SKM-1 (cell line): ENCODE measurements around the gene SYT2.
"Not testable (repeated sequence)": the region's sequence is repeated elsewhere in the genome, so short reads cannot be mapped to it uniquely, and the experiment has no call there.

Experiments
- DNase-seq: peaks from one replicate; lab custom pipeline; 2025; ENCODE audit not compliant: unreplicated experiment; lab: John Stamatoyannopoulos, UW

Gene SYT2

DNA sequence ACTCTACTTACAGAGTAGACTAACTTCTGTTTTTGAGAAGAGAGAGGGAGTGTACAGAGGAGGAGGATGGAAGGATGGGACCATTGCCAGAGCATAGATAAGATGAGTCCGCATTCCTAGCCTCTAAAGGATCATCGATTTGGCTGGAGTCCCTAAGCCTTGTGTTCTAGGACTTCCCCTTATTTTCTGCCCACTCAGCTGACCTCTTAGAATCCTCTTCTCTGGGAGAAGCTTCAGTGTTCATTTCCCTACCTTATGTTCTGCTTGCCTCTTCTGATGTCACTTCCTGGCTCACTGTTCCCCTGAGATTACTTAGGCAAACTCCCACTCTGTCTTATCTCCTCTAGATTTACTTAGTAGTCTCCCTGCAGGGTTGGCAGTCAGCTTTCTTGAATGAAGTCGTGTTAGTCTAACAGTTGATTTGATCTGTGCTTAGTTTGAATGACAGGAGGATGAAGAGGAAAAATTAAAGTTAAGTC, 156.7 kb downstream of the SYT2 start:
- peak; percentile 42 for DNase-seq

DNA sequence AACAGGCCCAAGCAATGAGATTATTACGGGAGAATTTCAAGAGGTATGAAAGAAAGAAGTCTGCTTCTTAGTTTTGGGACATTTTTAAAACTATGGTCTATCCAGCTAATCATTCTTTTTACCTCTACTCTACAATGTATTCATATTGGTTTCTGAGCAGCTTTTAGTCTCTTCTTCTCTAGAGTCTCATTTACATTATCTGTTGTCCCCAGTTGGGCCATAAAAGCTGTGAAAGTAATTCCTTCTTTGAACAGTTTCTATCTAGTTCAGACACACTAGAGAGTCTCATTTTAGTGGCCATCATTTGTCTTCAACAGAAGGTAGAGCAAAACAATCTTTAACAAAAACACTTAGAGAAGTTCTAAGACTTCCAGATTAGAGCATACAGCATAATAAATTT, 157.2 kb downstream of the SYT2 start:
- DNase-seq = not testable (repeated sequence)

DNA sequence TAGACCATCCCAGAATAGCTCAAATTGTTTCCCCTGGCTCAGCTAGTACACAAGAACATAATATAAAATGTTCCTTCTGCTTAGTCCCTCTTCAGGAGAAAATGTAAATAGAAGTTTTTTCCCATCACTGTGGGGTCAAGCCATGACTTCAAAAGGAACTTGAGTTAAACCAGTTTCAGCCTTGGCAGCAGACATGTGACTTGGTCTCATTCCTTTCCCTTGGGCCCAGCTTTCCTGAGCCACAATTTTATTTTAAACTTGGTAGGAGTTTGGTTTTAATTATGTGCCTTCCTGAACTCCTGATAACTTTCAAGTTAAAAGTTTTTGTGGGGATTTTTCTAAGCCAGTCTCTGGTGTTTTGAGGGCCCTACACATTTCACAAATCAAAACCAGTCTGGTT, 157.6 kb downstream of the SYT2 start:
- DNase-seq = not testable (repeated sequence)

DNA sequence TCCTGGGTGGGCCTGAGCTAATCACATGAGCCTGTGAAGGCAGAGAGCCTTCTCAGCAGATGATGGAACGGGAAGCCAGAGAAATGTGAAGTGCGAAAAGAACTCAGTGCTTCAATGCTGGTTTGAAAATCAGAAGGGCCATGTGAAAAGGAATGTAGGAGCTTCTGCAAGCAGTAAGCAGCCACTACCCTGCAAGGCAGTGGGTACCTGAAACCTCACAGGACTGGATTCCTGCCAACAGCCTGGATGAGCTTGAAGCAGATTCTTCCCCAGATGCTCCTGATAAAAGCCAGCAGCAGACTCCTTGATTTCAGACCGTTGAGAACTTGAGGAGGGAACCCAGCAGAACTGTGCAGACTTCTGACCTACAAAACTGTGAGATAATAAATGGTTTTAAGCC, 158.6 kb downstream of the SYT2 start:
- DNase-seq = no peak

DNA sequence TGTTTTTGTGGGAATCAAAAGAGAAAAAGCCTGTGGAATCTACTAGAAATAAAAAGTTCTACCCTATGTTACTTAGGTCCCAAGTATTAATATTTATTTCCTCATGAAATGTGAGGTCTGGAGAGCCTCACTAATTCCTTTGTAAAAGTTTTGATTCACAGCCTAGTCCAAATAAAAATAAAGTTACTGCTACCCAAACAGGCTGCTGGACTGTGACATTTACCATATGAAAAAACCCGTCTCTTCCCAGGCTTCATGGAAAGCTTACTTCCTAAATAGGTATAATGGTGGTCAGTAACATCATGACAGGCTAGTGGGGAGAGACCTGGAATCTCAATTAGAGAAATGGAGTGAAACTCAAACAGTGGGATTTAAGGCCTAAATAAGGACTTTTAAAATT, 160.2 kb downstream of the SYT2 start:
- not testable (repeated sequence) for DNase-seq

DNA sequence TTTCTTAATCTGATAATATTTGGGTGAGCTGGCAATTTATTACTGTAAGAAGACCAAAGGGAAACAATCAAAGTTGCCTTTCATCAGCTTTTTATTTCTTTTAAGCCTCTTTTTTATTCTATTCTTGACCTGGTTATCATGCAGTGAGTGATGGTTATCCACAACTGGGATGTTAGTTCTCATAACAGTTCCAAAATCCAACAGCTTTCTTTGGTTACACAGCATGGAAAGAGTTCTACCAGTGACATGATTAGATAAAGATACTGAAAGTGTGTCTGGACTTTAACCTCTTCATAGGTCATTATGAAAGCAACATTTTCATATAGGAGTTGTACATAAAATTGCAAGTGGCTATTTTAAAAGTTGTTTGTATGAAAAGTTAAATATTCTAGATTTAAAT, 163.0 kb downstream of the SYT2 start:
- no peak for DNase-seq

DNA sequence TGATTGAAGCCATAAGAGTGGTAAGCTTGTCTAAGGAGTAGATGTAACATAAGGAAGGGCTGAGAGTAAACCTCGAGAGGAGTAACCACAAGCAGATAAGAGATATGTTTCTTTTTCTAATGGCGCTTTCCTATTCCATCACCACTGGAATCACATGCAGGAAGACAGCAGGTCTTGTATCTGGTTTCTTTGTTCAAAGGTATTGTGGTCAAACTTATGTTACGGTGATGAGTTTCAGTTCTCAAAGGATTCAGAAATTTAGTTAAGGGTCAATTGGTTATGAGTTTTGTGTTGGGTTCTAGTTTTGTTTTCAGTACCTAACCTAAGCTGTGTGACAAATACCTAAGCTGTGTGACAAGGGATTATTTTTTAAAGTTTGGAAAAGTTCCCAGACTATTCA, 163.5 kb downstream of the SYT2 start:
- not testable (repeated sequence) for DNase-seq

DNA sequence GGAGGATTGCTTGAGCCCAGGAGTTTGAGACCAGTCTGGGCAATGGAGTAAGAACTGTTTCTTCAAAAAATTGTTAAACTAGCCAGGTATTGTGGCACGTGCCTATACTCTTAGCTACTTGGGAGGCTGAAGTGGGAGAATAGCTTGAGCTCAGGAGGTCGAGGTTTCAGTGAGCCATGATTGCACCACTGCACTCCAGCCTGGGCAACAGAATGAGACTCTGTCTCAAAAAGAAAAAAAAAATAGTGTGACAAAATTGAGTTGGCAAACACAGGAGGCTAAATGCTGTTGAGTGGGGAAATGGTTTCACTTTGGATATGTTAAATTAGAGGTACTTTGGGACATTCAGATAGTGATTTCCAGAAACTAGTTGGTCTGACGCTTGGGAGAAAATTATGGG, 163.9 kb downstream of the SYT2 start:
- DNase-seq = not testable (repeated sequence)

DNA sequence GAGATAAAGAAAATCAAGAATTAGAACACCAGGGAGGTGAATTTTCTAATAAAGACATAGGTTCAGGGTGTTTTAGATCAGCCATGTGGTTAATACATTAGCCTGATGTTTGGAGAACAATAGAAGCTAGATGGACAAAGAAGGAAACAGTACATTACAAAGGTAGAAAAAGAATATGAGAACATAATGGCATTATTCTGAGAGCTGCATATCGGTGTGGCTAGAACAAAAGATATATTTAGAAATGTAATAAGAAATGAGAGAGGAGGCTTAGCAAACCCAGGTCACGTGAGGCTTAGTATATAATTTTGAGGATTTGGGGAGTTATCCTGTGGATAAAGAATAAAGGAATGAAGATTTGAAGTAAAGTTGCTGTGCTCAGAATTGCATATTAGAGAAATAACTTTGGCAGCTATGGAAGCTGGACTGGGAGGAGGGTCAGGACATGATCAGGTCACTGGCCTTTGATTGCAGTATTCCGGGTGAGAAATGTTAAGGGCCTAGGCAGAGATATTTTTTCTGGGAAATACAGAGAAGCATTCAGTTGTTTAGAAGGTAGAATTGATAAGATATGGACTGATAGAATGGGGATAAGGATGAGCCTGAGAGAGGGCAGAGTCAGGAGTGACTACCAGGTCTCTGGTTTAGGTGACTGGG, 164.5 kb downstream of the SYT2 start:
- not testable (repeated sequence) for DNase-seq

DNA sequence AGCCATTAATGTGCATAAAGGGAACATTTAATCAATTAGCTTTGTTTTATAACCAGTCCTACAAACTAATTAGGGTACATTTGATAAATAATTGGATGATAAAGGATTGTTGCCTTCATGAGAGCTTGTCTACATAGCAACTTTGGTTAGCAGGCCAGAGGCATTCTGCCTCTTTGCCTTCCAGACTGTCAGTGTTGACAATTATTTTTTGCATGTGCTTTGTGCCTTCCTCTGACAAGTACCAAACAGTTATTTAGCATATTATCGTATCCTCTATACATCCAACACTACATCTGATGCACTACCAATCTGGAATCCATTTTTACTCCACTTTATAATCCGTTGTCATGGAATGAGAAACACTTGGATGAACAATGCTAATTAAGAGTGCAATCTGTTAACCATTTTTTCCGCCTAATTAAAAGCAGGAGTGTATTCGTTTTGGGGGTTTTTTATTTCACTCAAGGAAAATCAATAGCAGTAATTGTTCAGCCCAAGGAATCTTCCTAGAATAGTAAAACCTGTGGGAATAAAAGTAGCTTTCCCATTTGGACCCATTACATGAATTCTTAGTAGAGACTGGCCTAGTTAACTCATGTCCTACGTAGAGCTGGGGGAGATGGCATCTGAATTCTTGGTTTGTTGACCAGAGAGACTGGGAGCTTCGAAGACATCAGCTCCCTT, 165.3 kb downstream of the SYT2 start:
- DNase-seq = not testable (repeated sequence)

DNA sequence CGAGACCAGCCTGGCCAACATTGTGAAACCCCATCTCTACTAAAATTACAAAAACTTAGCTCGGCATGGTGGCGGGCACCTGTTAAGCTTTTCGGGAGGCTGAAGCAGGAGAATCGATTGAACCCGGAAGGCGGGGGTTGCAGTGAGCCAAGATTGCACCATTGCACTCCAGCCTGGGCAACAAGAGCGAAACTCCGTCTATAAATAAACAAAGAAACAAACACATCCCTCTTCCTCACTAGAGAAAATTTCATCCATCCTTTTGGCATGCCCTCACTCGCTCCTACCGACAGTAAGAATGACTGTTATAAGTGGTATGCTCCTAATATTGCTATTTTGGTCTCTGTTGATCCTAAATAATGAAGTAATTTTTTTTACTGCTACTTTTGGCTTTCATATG, 166.7 kb downstream of the SYT2 start:
- not testable (repeated sequence) for DNase-seq

DNA sequence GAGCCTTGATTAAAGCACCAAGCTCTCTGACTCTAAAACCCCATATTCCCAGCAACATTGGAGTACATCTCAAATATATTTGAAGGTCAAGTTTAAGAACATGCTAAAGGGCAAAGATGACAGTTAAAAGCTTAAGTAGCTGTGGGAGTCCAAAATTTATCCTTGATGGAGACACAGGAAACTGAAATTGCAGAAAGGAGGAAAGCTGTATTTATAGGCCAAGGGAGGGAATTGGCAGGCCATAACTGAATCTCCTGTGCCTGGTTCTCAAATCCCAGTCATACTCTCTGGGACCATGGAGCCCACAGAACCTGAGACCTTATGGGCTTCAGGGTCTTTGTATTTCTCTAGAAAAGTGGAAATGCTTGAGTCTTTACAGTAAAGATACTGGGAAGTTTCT, 167.8 kb downstream of the SYT2 start:
- DNase-seq = not testable (repeated sequence)

DNA sequence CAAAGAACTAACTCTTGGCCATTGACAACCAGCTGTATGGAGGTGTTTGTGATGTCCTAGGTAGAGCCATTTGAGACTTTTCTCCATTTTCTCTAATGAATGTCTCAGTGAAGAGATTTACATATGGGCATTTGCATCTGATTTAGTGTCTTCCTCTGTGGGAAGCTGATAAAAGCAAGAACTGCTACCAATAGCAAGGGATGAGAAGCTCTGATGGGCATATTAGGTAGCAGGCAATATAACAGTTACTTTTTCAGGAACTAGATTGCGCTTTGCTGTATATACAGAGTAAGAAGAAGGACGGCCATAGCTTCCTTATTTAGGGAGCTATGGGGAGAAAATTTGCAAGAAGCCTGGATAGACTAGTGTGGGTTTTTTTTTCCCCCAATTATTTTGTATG, 169.4 kb downstream of the SYT2 start:
- DNase-seq = not testable (repeated sequence)
